Endothelial cell (in vitro differentiated cells): Measurements from ENCODE around the gene MAD1L1. TPM values are rescaled to one million over a fixed set of nuclear protein-coding genes. Genes with fewer than 3 reads are reported as not detected.

Experiments
- DNase-seq: peaks from one replicate; pipeline ENCODE4 v3.0.0; 2021; ENCODE audit warnings: low spot score
- H3K27ac Mint-ChIP-seq: one replicate; pipeline ENCODE4 v1.8.0; 2021; ENCODE audit warnings: mixed read lengths, inconsistent platforms; ENCODE audit not compliant: unreplicated experiment
- H3K27me3 Mint-ChIP-seq: one replicate; pipeline ENCODE4 v1.8.0; 2021; ENCODE audit warnings: mild to moderate bottlenecking, moderate library complexity, mixed read lengths, inconsistent platforms; ENCODE audit not compliant: unreplicated experiment
- H3K36me3 Mint-ChIP-seq: one replicate; pipeline ENCODE4 v1.8.0; 2021; ENCODE audit warnings: mild to moderate bottlenecking, low read depth, mixed read lengths, inconsistent platforms; ENCODE audit not compliant: unreplicated experiment
- H3K4me1 Mint-ChIP-seq: one replicate; pipeline ENCODE4 v1.8.0; 2021; ENCODE audit warnings: mild to moderate bottlenecking, mixed read lengths, inconsistent platforms; ENCODE audit not compliant: unreplicated experiment
- H3K4me3 Mint-ChIP-seq: one replicate; pipeline ENCODE4 v1.8.0; 2021; ENCODE audit warnings: mild to moderate bottlenecking, mixed read lengths, inconsistent platforms; ENCODE audit not compliant: unreplicated experiment
- H3K9me3 Mint-ChIP-seq: one replicate; pipeline ENCODE4 v1.8.0; 2021; ENCODE audit warnings: mixed read lengths, inconsistent platforms; ENCODE audit not compliant: unreplicated experiment
- CTCF ChIP-seq: fragments of 200-600 bp; sonication (generic); IDR thresholded peaks from one replicate; pipeline ENCODE4 v1.5.0; 2021; ENCODE audit warnings: antibody characterized with exemption; ENCODE audit not compliant: unreplicated experiment
- total RNA-seq: library from RNA; stranded (reverse); fragmentation: NEBNext Ultra II Directional; extraction: Animal tissue kit (Norgen Biotek cat#: 25700); gene quantifications from one replicate; pipeline ENCODE4 v1.2.1, GENCODE V29; 2021; ENCODE audit not compliant: unreplicated experiment

Gene MAD1L1
- total RNA-seq, 1 donor from 2014 or later: 43.3 TPM

GRCh38 chr7:1886361-1887064 lies 346.2 kb downstream of the MAD1L1 start:
- peaks cover 14% of the 10 kb centered on the region for H3K4me1 Mint-ChIP-seq
- H3K36me3 Mint-ChIP-seq: peaks cover 16% of the 10 kb centered on the region
- DNase-seq: no peak
- peaks cover 23% of the 10 kb centered on the region for H3K27me3 Mint-ChIP-seq
- no peak overlapping the region for H3K4me3 Mint-ChIP-seq
- no peak for TF ChIP-seq CTCF
- no peak overlapping the region for H3K27ac Mint-ChIP-seq
- H3K9me3 Mint-ChIP-seq: no peaks in the 10 kb centered on the region

- Mint-ChIP-seq H3K4me3 (no peak overlapping the region), H3K9me3 (no peaks in the 10 kb centered on the region), H3K27me3 (peaks cover 24% of the 10 kb centered on the region), H3K36me3 (peaks cover 20% of the 10 kb centered on the region), H3K27ac (no peak overlapping the region), H3K4me1 (peaks cover 14% of the 10 kb centered on the region)
- TF ChIP-seq CTCF: no peak
- no peak for DNase-seq
These were observed 347.1 kb downstream of the MAD1L1 start for GRCh38 chr7:1885465-1886226.

DNA sequence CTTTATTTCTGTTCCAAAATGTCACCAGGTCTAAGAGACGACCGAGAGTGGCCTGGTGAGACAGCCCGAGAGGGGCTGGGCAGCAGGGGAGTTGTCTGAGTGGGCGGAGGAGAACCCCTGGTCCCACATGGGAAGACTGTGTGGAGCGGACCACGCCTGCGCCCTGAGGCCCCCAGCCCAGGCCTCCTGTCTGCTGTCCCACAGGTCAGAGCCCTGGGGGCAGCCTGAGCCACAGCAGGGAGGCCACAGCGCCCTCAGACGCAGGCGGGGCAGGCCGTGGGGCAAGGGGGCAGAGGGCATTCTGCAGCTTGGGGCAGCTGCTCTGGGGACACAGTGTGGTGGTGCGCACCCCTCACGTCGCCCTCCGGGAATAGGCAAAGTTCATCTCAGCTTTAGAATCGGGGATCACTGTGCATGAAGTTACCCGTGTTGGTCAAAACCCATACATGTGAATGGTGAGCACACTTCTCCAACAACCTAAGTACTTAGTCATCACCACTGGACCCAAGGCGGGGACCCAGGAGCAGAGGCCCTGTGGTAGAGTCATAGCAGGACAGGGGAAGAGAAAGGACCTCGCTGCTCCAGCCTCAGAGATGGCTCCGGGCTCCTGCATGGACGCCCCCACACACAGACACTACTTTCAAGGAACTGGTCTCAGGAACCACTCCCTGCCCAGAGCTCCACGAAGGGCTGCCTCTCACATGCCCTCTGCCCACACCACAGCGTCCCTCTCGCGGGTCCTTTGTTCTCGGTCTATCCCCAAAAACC lies 348.0 kb downstream of the MAD1L1 start:
- Mint-ChIP-seq H3K27me3 (peaks cover 22% of the 10 kb centered on the region), H3K36me3 (peaks cover 17% of the 10 kb centered on the region), H3K9me3 (no peaks in the 10 kb centered on the region), H3K27ac (no peak overlapping the region), H3K4me3 (no peak overlapping the region), H3K4me1 (peaks cover 14% of the 10 kb centered on the region)
- DNase-seq: no peak
- no peak for TF ChIP-seq CTCF

DNA sequence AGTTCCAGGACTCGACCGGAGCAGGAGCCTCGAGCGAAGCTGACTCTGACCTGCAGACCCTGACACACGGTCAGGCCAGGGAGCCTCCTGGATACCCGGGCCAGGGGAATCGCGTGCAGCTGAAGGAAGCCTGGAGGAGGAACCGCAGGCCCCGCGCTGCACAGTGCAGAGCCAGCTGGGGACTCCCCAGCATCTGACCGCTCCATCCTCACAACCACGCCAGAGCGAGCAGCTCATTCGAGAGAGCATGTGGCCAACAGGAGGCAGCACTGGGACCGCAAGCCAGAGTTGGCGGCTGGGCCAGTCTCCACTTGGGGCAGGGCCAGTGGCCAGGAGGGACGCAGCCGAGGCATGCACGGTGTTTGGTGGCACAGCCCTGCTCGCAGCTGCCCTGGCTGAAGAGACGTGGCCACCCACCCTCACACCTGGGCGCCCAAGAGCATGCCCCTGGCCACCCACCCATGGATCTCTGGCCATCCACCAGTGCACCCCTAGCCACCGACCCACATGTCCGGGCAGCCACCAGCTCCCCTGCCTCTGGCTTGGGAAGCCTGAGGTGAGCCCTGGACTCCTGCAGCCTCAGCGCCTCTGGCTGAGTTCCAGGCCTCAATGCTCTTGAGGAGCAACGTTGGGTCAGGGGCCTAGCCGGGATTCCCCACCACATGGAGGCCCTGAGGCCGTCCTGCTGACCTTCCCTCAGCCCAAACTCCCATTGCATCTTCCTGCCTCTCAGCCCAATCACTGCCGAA lies 348.7 kb downstream of the MAD1L1 start:
- no peak for DNase-seq
- H3K4me1 Mint-ChIP-seq: peaks cover 14% of the 10 kb centered on the region

More for the DNA sequence above, 348.7 kb downstream of the MAD1L1 start:
- H3K4me3 Mint-ChIP-seq: no peak overlapping the region
- H3K9me3 Mint-ChIP-seq: no peaks in the 10 kb centered on the region
- TF ChIP-seq CTCF: no peak
- peaks cover 18% of the 10 kb centered on the region for H3K27me3 Mint-ChIP-seq
- H3K27ac Mint-ChIP-seq: no peak overlapping the region
- H3K36me3 Mint-ChIP-seq: peaks cover 17% of the 10 kb centered on the region
